ENCODE results near the gene ZDHHC24. TPM values are rescaled to one million over a fixed set of nuclear protein-coding genes. Genes with fewer than 3 reads are reported as not detected.
A peak's percentile ranks its signal among the peaks of the same experiment; 100 is the strongest.

ZDHHC24 gene
- total RNA-seq, 4 donors from 2014 or later: 7.2 to 13.0 (median 11.2) TPM

DNA sequence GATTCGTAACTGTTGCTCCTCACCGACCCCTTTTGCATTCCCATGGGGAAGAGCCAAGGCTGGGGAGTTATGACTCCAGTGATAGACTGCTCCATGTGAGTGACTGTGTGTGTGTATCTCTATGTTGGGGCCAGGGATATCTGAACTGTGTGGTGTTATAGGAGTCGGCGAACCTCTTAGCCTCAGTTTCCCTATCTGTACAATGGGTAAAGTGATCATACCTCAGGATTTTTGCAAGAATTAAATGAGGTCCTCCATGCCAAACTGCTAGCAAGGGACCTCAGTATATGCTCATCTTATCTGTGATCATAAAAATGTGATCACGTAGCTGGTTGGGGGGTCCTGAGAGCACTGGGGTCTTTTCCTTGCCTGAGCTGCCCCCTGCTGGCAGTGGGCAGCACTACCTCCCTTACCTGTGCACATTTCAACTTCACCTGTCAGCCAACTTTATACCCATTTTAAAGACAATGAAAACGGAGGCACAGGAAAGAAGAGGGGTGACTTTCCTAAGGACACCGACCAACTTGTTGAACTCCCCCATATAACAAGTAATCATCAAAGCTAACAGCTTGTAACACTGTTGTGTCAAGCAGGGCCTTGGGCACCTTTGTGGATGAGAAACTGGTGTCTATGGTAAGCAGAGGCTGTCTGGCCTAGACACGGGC, 67.0 kb downstream of the ZDHHC24 start:
- Histone ChIP-seq H3K27me3 (no peaks in the 10 kb centered on the region), H3K9me3 (no peaks in the 10 kb centered on the region), H3K36me3 (peaks cover 0 to 20% of the 10 kb centered on the region in 2 donors), H3K27ac (peak overlapping the region; percentile 86 to 96 (median 89)), H3K4me1 (peaks cover 9 to 10% of the 10 kb centered on the region in 2 donors), H3K4me3 (peak overlapping the region; percentile 62 to 95 (median 79))
- in situ Hi-C loops (cut with MboI; ENCODE audit: low sequenced_read_pairs in 4 of 4) (no loop called here), intact Hi-C loops (cut with DNase I; ENCODE audit: low total_unique reads) (no loop called here)
- TF ChIP-seq, protein P1, sequence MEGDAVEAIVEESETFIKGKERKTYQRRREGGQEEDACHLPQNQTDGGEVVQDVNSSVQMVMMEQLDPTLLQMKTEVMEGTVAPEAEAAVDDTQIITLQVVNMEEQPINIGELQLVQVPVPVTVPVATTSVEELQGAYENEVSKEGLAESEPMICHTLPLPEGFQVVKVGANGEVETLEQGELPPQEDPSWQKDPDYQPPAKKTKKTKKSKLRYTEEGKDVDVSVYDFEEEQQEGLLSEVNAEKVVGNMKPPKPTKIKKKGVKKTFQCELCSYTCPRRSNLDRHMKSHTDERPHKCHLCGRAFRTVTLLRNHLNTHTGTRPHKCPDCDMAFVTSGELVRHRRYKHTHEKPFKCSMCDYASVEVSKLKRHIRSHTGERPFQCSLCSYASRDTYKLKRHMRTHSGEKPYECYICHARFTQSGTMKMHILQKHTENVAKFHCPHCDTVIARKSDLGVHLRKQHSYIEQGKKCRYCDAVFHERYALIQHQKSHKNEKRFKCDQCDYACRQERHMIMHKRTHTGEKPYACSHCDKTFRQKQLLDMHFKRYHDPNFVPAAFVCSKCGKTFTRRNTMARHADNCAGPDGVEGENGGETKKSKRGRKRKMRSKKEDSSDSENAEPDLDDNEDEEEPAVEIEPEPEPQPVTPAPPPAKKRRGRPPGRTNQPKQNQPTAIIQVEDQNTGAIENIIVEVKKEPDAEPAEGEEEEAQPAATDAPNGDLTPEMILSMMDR (IDR thresholded peaks at IDR 0.05 in 4 of 5, conservative IDR thresholded peaks at IDR 0.05 in 1 of 5): peak; percentile 60 to 79 (median 78)
- TF ChIP-seq POLR2A (IDR thresholded peaks at IDR 0.05): no peak
- ATAC-seq (no peak), DNase-seq (no peak)

DNA sequence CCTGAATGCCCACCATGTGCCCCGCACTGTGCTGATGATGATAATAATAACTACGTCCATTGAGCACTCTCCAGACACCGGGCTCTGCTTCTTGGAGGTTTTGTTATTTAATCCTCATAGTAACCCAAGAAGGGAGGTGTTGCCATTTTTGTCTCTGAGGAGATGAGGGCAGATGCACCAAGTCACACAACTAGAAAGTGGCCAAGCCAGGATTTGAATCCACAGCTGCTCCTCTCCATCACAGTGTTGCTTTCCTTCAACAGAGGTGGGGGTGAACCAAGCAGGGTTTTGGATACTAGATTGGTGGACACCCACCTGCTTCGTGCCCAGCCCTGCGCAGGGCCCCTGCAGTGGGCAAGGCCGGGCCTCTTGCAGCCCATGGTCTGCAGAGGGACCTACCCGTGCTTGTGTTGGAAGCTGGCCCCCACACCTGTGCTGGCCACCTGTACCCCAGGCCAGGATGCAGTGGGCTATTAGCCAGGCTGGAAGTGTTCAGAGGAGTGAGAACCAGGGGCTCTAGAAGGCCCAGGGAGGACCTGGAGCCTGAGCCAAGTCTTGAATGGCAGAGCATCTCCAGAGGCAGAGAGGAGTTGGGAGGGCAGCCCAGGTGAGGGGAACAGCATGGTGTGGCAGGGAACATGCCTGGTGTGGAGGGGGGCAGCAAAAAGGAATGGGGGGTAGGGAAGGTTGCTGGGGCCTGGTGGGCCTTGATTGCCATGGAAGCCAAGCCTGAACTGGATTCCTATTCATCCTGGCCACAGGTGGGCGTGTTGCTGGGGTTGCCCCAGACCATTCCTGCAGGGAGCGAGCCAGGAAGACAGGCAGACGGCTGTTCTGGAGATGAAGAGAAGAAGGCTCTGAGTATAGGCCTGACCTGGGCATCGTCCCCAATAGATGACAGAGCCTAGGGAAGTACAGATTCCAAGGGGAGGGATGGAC, 68.3 kb downstream of the ZDHHC24 start:
- Histone ChIP-seq H3K4me3 (no peak overlapping the region), H3K27ac (no peak overlapping the region), H3K4me1 (peaks cover 9 to 10% of the 10 kb centered on the region in 2 donors), H3K9me3 (no peaks in the 10 kb centered on the region), H3K27me3 (no peaks in the 10 kb centered on the region), H3K36me3 (peaks cover 0 to 33% of the 10 kb centered on the region in 2 donors)
- DNase-seq (no peak), ATAC-seq (no peak)
- TF ChIP-seq, protein P1 (IDR thresholded peaks at IDR 0.05 in 4 of 5, conservative IDR thresholded peaks at IDR 0.05 in 1 of 5): no peak
- no peak for TF ChIP-seq POLR2A (IDR thresholded peaks at IDR 0.05)
- intact Hi-C loops (cut with DNase I; ENCODE audit: low total_unique reads) (no loop called here), in situ Hi-C loops (cut with MboI; ENCODE audit: low sequenced_read_pairs in 4 of 4) (no loop called here)

DNA sequence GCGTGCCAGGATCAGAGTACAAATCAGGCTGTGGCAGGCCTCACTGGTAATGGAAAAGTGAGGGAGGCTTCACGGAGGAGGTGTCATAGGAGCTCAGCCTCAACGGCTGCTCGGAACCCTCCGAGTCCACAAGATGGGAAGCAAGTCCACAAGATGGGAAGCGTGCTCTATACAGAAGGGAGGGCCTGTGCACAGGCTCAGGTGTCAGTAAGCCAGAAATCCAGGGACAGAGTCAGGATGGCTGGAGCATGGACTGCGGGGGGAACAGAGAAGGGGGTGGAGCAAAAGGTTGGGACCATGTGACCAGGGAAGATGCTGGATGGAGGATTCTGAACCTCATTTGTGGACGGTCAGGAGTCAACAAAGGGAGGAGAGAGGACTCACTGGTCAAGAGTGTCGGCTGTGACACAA, 69.0 kb downstream of the ZDHHC24 start:
- ATAC-seq (no peak), DNase-seq (no peak)
- in situ Hi-C loops (cut with MboI; ENCODE audit: low sequenced_read_pairs in 4 of 4): no loop called here
- intact Hi-C loops (cut with DNase I; ENCODE audit: low total_unique reads): no loop called here
- Histone ChIP-seq H3K27ac (no peak overlapping the region), H3K9me3 (no peaks in the 10 kb centered on the region), H3K36me3 (peaks cover 0 to 39% of the 10 kb centered on the region in 2 donors), H3K4me1 (peaks cover 9 to 10% of the 10 kb centered on the region in 2 donors), H3K27me3 (no peaks in the 10 kb centered on the region), H3K4me3 (no peak overlapping the region)
- no peak for TF ChIP-seq POLR2A (IDR thresholded peaks at IDR 0.05)
- TF ChIP-seq, protein P1 (IDR thresholded peaks at IDR 0.05 in 4 of 5, conservative IDR thresholded peaks at IDR 0.05 in 1 of 5): no peak

DNA sequence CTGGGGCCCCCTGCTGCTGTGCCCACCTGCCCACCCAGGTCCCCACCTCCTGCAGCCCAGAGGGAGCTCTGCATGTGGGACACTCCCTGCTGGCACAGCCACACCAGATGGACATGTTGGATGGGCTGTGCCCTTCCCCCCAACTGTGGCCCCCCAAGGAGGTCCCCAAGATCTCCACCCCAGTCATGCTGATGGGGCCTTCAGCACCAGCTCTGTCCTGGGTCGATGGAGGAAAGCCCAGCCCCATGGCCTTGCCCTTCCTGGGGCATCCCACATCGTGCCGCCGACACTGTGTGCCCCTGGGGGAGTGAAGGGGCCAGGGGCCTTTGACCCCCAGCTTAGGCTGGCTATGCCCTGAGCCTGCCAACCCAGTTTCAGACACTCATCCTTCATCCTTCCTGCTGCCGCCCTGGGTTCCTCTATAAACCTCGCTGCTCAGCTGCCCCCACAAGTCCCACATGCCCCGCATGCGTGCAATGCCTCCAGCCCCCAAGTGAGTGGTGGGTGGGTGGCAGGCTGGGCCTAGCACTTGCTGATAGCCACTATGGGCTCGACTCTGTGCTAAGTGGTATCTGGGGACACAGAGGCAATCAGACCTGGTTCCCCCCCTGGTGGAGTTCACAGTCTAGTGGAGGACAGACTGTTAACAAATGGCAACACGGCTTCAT, 69.5 kb downstream of the ZDHHC24 start:
- TF ChIP-seq, protein P1 (IDR thresholded peaks at IDR 0.05 in 4 of 5, conservative IDR thresholded peaks at IDR 0.05 in 1 of 5): no peak
- TF ChIP-seq POLR2A (IDR thresholded peaks at IDR 0.05): no peak
- intact Hi-C loops (cut with DNase I; ENCODE audit: low total_unique reads) (no loop called here), in situ Hi-C loops (cut with MboI; ENCODE audit: low sequenced_read_pairs in 4 of 4) (no loop called here)
- Histone ChIP-seq H3K4me3 (no peak overlapping the region), H3K36me3 (peaks cover 0 to 43% of the 10 kb centered on the region in 2 donors), H3K9me3 (no peaks in the 10 kb centered on the region), H3K4me1 (peaks cover 9 to 10% of the 10 kb centered on the region in 2 donors), H3K27me3 (no peaks in the 10 kb centered on the region), H3K27ac (no peak overlapping the region)
- DNase-seq (no peak), ATAC-seq (no peak)
